ENCODE results near the gene SUGCT.

DNA sequence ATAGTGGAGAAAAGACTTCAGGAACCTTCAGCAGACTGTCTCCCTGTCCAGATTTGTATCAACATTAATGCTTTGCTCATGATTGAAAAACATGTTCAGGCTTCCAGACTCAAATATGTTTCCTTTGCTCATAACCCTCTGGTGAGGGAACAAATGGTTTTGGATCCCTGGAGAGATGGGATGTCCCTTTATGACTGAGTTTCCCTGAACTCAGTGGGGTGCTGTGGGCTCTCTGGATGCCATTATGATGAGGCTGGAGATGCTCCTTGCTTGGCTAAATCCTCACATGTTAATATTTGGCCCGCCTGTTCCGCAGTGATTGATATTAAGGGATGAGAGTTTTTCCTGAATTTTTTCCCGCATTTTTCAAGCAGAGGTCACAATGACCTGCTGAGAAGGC lies 749.4 kb downstream of the SUGCT start:
- TF ChIP-seq ZNF274 (IDR thresholded peaks at IDR 0.05; ENCODE audit: low read depth, low read length) (no peak), SUZ12 (IDR thresholded peaks at IDR 0.05; ENCODE audit: extremely low read depth, insufficient read depth, insufficient read length) (no peak)
